Smooth muscle cell (in vitro differentiated cells): Measurements from ENCODE around the gene CLCNKB. TPM values are rescaled to one million over a fixed set of nuclear protein-coding genes. Genes with fewer than 3 reads are reported as not detected.

Experiments used
- DNase-seq: peaks from one replicate; lab custom pipeline; 2025; ENCODE audit not compliant: unreplicated experiment; lab: John Stamatoyannopoulos, UW
- H2AFZ ChIP-seq: fragments of 200-600 bp; sonication (generic); 2 replicates; pipeline ENCODE4 v1.6.0; 2016; ENCODE audit warnings: antibody characterized with exemption, low read depth, mild to moderate bottlenecking
- H3F3A ChIP-seq: fragments of 200-600 bp; sonication (generic); 2 replicates; pipeline ENCODE4 v1.6.0; 2017; ENCODE audit warnings: antibody characterized with exemption, low read depth
- H3K27ac ChIP-seq: fragments of 200-600 bp; sonication (generic); 2 replicates; pipeline ENCODE4 v1.5.1; 2016; ENCODE audit warnings: low read depth, mild to moderate bottlenecking
- H3K27me3 ChIP-seq: fragments of 200-600 bp; sonication (generic); 2 replicates; pipeline ENCODE4 v1.6.1; 2016; ENCODE audit warnings: low read depth, mild to moderate bottlenecking
- H3K36me3 ChIP-seq: fragments of 200-600 bp; sonication (generic); 2 replicates; pipeline ENCODE4 v1.5.1; 2016; ENCODE audit warnings: low read depth
- H3K4me1 ChIP-seq: fragments of 200-600 bp; sonication (generic); 2 replicates; pipeline ENCODE4 v1.5.1; 2016; ENCODE audit warnings: low read depth
- H3K4me2 ChIP-seq: fragments of 200-600 bp; sonication (generic); 2 replicates; pipeline ENCODE4 v1.6.0; 2016; ENCODE audit warnings: mild to moderate bottlenecking
- H3K4me3 ChIP-seq: fragments of 200-600 bp; sonication (generic); 2 replicates; pipeline ENCODE4 v1.5.1; 2016; ENCODE audit warnings: mild to moderate bottlenecking
- H3K79me2 ChIP-seq: fragments of 200-600 bp; sonication (generic); 2 replicates; pipeline ENCODE4 v1.6.0; 2016; ENCODE audit warnings: low read depth, mild to moderate bottlenecking
- H3K9ac ChIP-seq: fragments of 200-600 bp; sonication (generic); 2 replicates; pipeline ENCODE4 v1.6.0; 2016; ENCODE audit warnings: low read depth
- H3K9me3 ChIP-seq: fragments of 200-600 bp; sonication (generic); replicated peaks from 2 replicates; pipeline ENCODE4 v1.5.1; 2016; ENCODE audit warnings: low read depth
- H4K20me1 ChIP-seq: fragments of 200-600 bp; sonication (generic); 2 replicates; pipeline ENCODE4 v1.6.0; 2016; ENCODE audit warnings: low read depth
- CTCF ChIP-seq: fragments of 200-600 bp; sonication (generic); IDR thresholded peaks from 2 replicates; pipeline ENCODE4 v1.5.1; 2017; ENCODE audit warnings: borderline replicate concordance, mild to moderate bottlenecking, antibody characterized with exemption; ENCODE audit not compliant: insufficient read depth, poor library complexity, severe bottlenecking
- WGBS: methylation state at CpG from one replicate; pipeline ENCODE4 v1.1.7; 2016; ENCODE audit warnings: low lambda C conversion rate; 5-methylcytosine and 5-hydroxymethylcytosine counted together
- polyA plus RNA-seq: library from polyadenylated mRNA; unstranded; fragments of >200 nt; fragmentation: Nextera tagmentation; extraction: Ambion mirVana; gene quantifications from 2 replicates; pipeline ENCODE4 v1.2.1, GENCODE V29; 2016
- total RNA-seq: library from RNA; depleted of rRNA; stranded (reverse); fragments of >200 nt; gene quantifications from 2 replicates; pipeline ENCODE4 v1.2.3, GENCODE V29; 2014

CLCNKB gene
- total and polyA plus RNA-seq, 2 experiments from 2014 or later, result 0.76 to 0.86 TPM

- H3K79me2 ChIP-seq, result no peaks in the 10 kb centered on the region
- no peak overlapping the region for H3K4me3 ChIP-seq
- DNase-seq, result no peak
- no peak for TF ChIP-seq CTCF
- H3K9me3 ChIP-seq, result no peaks in the 10 kb centered on the region
- H2AFZ ChIP-seq, result no peak overlapping the region
- no peak overlapping the region for H3K9ac ChIP-seq
- H3K27me3 ChIP-seq, result no peaks in the 10 kb centered on the region
- H4K20me1 ChIP-seq, result no peaks in the 10 kb centered on the region
- H3K4me1 ChIP-seq, result peaks cover 5% of the 10 kb centered on the region
- H3K36me3 ChIP-seq, result no peaks in the 10 kb centered on the region
- no peaks in the 10 kb centered on the region for H3F3A ChIP-seq
- no peak overlapping the region for H3K4me2 ChIP-seq
- 90% methylated on average over 9 of the region's 9 CpGs for WGBS
- H3K27ac ChIP-seq, result no peak overlapping the region
These were observed 49.4 kb downstream of the CLCNKB start for GRCh38 chr1:16092923-16093511.

GRCh38 chr1:16093611-16094010 is 50.0 kb downstream of the CLCNKB start:
- no peak overlapping the region for H3K27ac ChIP-seq
- no peak for DNase-seq
- 65% methylated on average over 9 of the region's 9 CpGs for WGBS
- no peak overlapping the region for H2AFZ ChIP-seq
- no peaks in the 10 kb centered on the region for H3K9me3 ChIP-seq
- no peaks in the 10 kb centered on the region for H3K27me3 ChIP-seq
- H3K4me1 ChIP-seq, result peaks cover 5% of the 10 kb centered on the region
- no peak overlapping the region for H3K9ac ChIP-seq
- H3K4me2 ChIP-seq, result no peak overlapping the region
- H3K79me2 ChIP-seq, result no peaks in the 10 kb centered on the region
- no peaks in the 10 kb centered on the region for H3K36me3 ChIP-seq
- H4K20me1 ChIP-seq, result no peaks in the 10 kb centered on the region
- no peaks in the 10 kb centered on the region for H3F3A ChIP-seq
- H3K4me3 ChIP-seq, result no peak overlapping the region
- TF ChIP-seq CTCF, result no peak

GRCh38 chr1:16094453-16095158 is 51.0 kb downstream of the CLCNKB start:
- Histone ChIP-seq H3K27me3 (no peaks in the 10 kb centered on the region), H3F3A (no peaks in the 10 kb centered on the region), H3K4me3 (no peak overlapping the region), H3K4me2 (no peak overlapping the region), H3K9me3 (no peaks in the 10 kb centered on the region), H3K79me2 (no peaks in the 10 kb centered on the region), H3K4me1 (peaks cover 5% of the 10 kb centered on the region), H3K9ac (no peak overlapping the region), H4K20me1 (no peaks in the 10 kb centered on the region), H3K27ac (no peak overlapping the region), H2AFZ (no peak overlapping the region), H3K36me3 (no peaks in the 10 kb centered on the region)
- no peak for TF ChIP-seq CTCF
- 85% methylated on average over 17 of the region's 21 CpGs for WGBS
- no peak for DNase-seq

- no peak for TF ChIP-seq CTCF
- H3K27me3 ChIP-seq, result no peaks in the 10 kb centered on the region
These were observed 51.9 kb downstream of the CLCNKB start for GRCh38 chr1:16095447-16095846.

More at GRCh38 chr1:16095447-16095846, 51.9 kb downstream of the CLCNKB start:
- 94% methylated on average over 9 of the region's 9 CpGs for WGBS
- Histone ChIP-seq H3K36me3 (no peaks in the 10 kb centered on the region), H4K20me1 (no peaks in the 10 kb centered on the region), H3K4me2 (no peak overlapping the region), H3F3A (no peaks in the 10 kb centered on the region), H3K9me3 (no peaks in the 10 kb centered on the region), H3K9ac (no peak overlapping the region), H3K79me2 (no peaks in the 10 kb centered on the region), H3K27ac (no peak overlapping the region), H3K4me3 (no peak overlapping the region), H2AFZ (no peak overlapping the region), H3K4me1 (peaks cover 5% of the 10 kb centered on the region)
- DNase-seq, result no peak
